GM23338 (cell line): ENCODE measurements around the gene KCNQ1OT1. TPM values are rescaled to one million over a fixed set of nuclear protein-coding genes. Genes with fewer than 3 reads are reported as not detected.

Experiments
- ATAC-seq: fragments of 200-7000 bp; cut with Tn5 transposase; 3 replicates; pipeline ENCODE4 v1.9.1; 2020
- DNase-seq: peaks from one replicate; pipeline ENCODE4 v3.0.0-alpha.2; 2015; ENCODE audit warnings: low spot score
- H2AFZ ChIP-seq: fragments of 200-600 bp; sonication (generic); 2 replicates; pipeline ENCODE4 v1.8.0; 2016; ENCODE audit warnings: antibody characterized with exemption, mild to moderate bottlenecking, moderate library complexity
- H3F3A ChIP-seq: fragments of 200-600 bp; sonication (generic); replicated peaks from 2 replicates; pipeline ENCODE4 v1.8.0; 2017; ENCODE audit warnings: antibody characterized with exemption, mixed run types, low read depth
- H3K27ac ChIP-seq: fragments of 200-600 bp; sonication (generic); 2 replicates; pipeline ENCODE4 v1.6.1; 2016; ENCODE audit warnings: low read depth
- H3K27me3 ChIP-seq: fragments of 200-600 bp; sonication (generic); 2 replicates; pipeline ENCODE4 v1.8.0; 2016; ENCODE audit warnings: mild to moderate bottlenecking, mixed run types, moderate library complexity; ENCODE audit not compliant: insufficient read depth
- H3K36me3 ChIP-seq: fragments of 200-600 bp; sonication (generic); 2 replicates; pipeline ENCODE4 v1.8.0; 2016; ENCODE audit warnings: mild to moderate bottlenecking; ENCODE audit not compliant: insufficient read depth
- H3K4me1 ChIP-seq: fragments of 200-600 bp; sonication (generic); 2 replicates; pipeline ENCODE4 v1.8.0; 2016; ENCODE audit warnings: mild to moderate bottlenecking, moderate library complexity; ENCODE audit not compliant: insufficient read depth
- H3K4me2 ChIP-seq: fragments of 200-600 bp; sonication (generic); 2 replicates; pipeline ENCODE4 v1.7.1; 2017; ENCODE audit warnings: mixed run types
- H3K4me3 ChIP-seq: fragments of 200-600 bp; sonication (generic); 2 replicates; pipeline ENCODE4 v1.6.1; 2016; ENCODE audit warnings: mixed run types
- H3K79me2 ChIP-seq: fragments of 200-600 bp; sonication (generic); replicated peaks from 2 replicates; pipeline ENCODE4 v1.8.0; 2017; ENCODE audit warnings: mild to moderate bottlenecking; ENCODE audit not compliant: insufficient read depth
- H3K9me2 ChIP-seq: fragments of 200-600 bp; sonication (generic); 2 replicates; pipeline ENCODE4 v1.8.0; 2017; ENCODE audit not compliant: insufficient read depth
- H4K20me1 ChIP-seq: fragments of 200-600 bp; sonication (generic); replicated peaks from 2 replicates; pipeline ENCODE4 v1.8.0; 2017; ENCODE audit warnings: mild to moderate bottlenecking; ENCODE audit not compliant: insufficient read depth
- H3K27ac Mint-ChIP-seq: 2 replicates; pipeline ENCODE4 v1.8.0; 2020; ENCODE audit warnings: inconsistent platforms, mild to moderate bottlenecking, moderate library complexity, mixed read lengths
- H3K27me3 Mint-ChIP-seq: 3 replicates; pipeline ENCODE4 v1.8.0; 2022; ENCODE audit warnings: low read depth, mild to moderate bottlenecking, moderate library complexity, mixed read lengths, inconsistent platforms; ENCODE audit not compliant: insufficient read depth, poor library complexity
- H3K36me3 Mint-ChIP-seq: 3 replicates; pipeline ENCODE4 v1.8.0; 2021; ENCODE audit warnings: low read depth, mild to moderate bottlenecking, inconsistent platforms, moderate library complexity, mixed read lengths
- H3K4me1 Mint-ChIP-seq: 3 replicates; pipeline ENCODE4 v1.8.0; 2020; ENCODE audit warnings: mild to moderate bottlenecking, inconsistent platforms, mixed read lengths
- H3K4me3 Mint-ChIP-seq: 3 replicates; pipeline ENCODE4 v1.8.0; 2021; ENCODE audit warnings: moderate library complexity, mild to moderate bottlenecking, inconsistent platforms, mixed read lengths
- H3K9me3 Mint-ChIP-seq: 3 replicates; pipeline ENCODE4 v1.8.0; 2020; ENCODE audit warnings: moderate library complexity, mild to moderate bottlenecking, inconsistent platforms, mixed read lengths
- CREB1 ChIP-seq: fragments of 250-450 bp; sonication (Bioruptor Pico); IDR thresholded peaks from 2 replicates; pipeline ENCODE4 v1.5.0; 2020; ENCODE audit warnings: low read depth, mild to moderate bottlenecking, moderate library complexity
- EZH2 ChIP-seq: fragments of 200-600 bp; sonication (generic); IDR thresholded peaks from one replicate; pipeline ENCODE4 v1.8.0; 2017; ENCODE audit warnings: antibody characterized with exemption, mild to moderate bottlenecking, low read depth; ENCODE audit not compliant: unreplicated experiment
- JUNB ChIP-seq: IDR thresholded peaks from one replicate; pipeline ENCODE4 v1.6.1; 2016; ENCODE audit warnings: antibody characterized with exemption; ENCODE audit not compliant: unreplicated experiment
- NANOG ChIP-seq: IDR thresholded peaks from 2 replicates; pipeline ENCODE4 v1.6.1; 2016; ENCODE audit warnings: antibody characterized with exemption, borderline replicate concordance
- POLR2AphosphoS5 ChIP-seq: IDR thresholded peaks from 2 replicates; pipeline ENCODE4 v1.6.1; 2016; ENCODE audit warnings: antibody characterized with exemption, low read depth
- STAT1 ChIP-seq: IDR thresholded peaks from one replicate; pipeline ENCODE4 v1.6.1; 2016; ENCODE audit warnings: antibody characterized with exemption; ENCODE audit not compliant: unreplicated experiment
- ZNF114 ChIP-seq: fragments of 250-450 bp; sonication (Bioruptor Pico); IDR thresholded peaks from 2 replicates; pipeline ENCODE4 v1.5.0; 2020; ENCODE audit warnings: mild to moderate bottlenecking, moderate library complexity
- ZNF331 ChIP-seq: fragments of 250-450 bp; sonication (Bioruptor Pico); IDR thresholded peaks from 2 replicates; pipeline ENCODE4 v1.5.0; 2020; ENCODE audit warnings: low read depth, mild to moderate bottlenecking, moderate library complexity
- polyA plus RNA-seq: library from polyadenylated mRNA; unstranded; fragments of >200 nt; fragmentation: Nextera tagmentation; extraction: Ambion mirVana; gene quantifications from 2 replicates; pipeline ENCODE4 v1.2.1, GENCODE V29; 2016
- total RNA-seq: library from RNA; depleted of rRNA; stranded (reverse); fragments of >200 nt; shearing (Covaris generic); gene quantifications from 2 replicates; pipeline ENCODE4 v1.2.3, GENCODE V29; 2014
- TF ChIP-seq, protein P1 (sequence below): fragments of 250-450 bp; sonication (Bioruptor Pico); IDR thresholded peaks from 2 replicates; pipeline ENCODE4 v1.5.0; 2020; ENCODE audit warnings: mild to moderate bottlenecking, moderate library complexity
- TF ChIP-seq, protein P2 (sequence below), 2 experiments: fragments of 200-600 bp in 1 of 2; sonication (generic) in 1 of 2; conservative IDR thresholded peaks; 2 replicates each; pipeline versions ENCODE4 v1.5.1 to v1.6.1; 2016 to 2017; ENCODE audit warnings: antibody characterized with exemption in 2 of 2, low read depth in 2 of 2, mild to moderate bottlenecking in 2 of 2, moderate library complexity in 1 of 2

KCNQ1OT1 gene
- total and polyA plus RNA-seq, 2 experiments from 2014 or later: 1.5 to 4.2 TPM

- DNase-seq (no peak), ATAC-seq (no peak)
- peaks cover 79% of the 10 kb centered on the region for H3K79me2 ChIP-seq
- H4K20me1 ChIP-seq: peaks cover 10% of the 10 kb centered on the region
- peak overlapping the region; percentile 55; the same call in 1 of the 3 replicates for H3K4me3 Mint-ChIP-seq
- H3K27me3 Mint-ChIP-seq: peaks cover 27% of the 10 kb centered on the region
- H3K9me3 Mint-ChIP-seq: peaks cover 11% of the 10 kb centered on the region
- H3K4me1 Mint-ChIP-seq: peaks cover 78% of the 10 kb centered on the region
- peak overlapping the region; percentile 82 for H3K4me2 ChIP-seq
- H3K27ac ChIP-seq: no peak overlapping the region
- TF ChIP-seq, protein P1, sequence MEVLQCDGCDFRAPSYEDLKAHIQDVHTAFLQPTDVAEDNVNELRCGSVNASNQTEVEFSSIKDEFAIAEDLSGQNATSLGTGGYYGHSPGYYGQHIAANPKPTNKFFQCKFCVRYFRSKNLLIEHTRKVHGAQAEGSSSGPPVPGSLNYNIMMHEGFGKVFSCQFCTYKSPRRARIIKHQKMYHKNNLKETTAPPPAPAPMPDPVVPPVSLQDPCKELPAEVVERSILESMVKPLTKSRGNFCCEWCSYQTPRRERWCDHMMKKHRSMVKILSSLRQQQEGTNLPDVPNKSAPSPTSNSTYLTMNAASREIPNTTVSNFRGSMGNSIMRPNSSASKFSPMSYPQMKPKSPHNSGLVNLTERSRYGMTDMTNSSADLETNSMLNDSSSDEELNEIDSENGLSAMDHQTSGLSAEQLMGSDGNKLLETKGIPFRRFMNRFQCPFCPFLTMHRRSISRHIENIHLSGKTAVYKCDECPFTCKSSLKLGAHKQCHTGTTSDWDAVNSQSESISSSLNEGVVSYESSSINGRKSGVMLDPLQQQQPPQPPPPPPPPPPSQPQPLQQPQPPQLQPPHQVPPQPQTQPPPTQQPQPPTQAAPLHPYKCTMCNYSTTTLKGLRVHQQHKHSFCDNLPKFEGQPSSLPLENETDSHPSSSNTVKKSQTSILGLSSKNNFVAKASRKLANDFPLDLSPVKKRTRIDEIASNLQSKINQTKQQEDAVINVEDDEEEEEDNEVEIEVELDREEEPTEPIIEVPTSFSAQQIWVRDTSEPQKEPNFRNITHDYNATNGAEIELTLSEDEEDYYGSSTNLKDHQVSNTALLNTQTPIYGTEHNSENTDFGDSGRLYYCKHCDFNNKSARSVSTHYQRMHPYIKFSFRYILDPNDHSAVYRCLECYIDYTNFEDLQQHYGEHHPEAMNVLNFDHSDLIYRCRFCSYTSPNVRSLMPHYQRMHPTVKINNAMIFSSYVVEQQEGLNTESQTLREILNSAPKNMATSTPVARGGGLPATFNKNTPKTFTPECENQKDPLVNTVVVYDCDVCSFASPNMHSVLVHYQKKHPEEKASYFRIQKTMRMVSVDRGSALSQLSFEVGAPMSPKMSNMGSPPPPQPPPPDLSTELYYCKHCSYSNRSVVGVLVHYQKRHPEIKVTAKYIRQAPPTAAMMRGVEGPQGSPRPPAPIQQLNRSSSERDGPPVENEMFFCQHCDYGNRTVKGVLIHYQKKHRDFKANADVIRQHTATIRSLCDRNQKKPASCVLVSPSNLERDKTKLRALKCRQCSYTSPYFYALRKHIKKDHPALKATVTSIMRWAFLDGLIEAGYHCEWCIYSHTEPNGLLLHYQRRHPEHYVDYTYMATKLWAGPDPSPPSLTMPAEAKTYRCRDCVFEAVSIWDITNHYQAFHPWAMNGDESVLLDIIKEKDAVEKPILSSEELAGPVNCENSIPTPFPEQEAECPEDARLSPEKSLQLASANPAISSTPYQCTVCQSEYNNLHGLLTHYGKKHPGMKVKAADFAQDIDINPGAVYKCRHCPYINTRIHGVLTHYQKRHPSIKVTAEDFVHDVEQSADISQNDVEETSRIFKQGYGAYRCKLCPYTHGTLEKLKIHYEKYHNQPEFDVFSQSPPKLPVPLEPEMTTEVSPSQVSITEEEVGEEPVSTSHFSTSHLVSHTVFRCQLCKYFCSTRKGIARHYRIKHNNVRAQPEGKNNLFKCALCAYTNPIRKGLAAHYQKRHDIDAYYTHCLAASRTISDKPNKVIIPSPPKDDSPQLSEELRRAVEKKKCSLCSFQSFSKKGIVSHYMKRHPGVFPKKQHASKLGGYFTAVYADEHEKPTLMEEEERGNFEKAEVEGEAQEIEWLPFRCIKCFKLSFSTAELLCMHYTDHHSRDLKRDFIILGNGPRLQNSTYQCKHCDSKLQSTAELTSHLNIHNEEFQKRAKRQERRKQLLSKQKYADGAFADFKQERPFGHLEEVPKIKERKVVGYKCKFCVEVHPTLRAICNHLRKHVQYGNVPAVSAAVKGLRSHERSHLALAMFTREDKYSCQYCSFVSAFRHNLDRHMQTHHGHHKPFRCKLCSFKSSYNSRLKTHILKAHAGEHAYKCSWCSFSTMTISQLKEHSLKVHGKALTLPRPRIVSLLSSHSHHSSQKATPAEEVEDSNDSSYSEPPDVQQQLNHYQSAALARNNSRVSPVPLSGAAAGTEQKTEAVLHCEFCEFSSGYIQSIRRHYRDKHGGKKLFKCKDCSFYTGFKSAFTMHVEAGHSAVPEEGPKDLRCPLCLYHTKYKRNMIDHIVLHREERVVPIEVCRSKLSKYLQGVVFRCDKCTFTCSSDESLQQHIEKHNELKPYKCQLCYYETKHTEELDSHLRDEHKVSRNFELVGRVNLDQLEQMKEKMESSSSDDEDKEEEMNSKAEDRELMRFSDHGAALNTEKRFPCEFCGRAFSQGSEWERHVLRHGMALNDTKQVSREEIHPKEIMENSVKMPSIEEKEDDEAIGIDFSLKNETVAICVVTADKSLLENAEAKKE (CRISPR knock-in tag): no peak
- TF ChIP-seq POLR2AphosphoS5 (no peak), EZH2 (no peak), ZNF331 (CRISPR knock-in tag) (no peak), NANOG (no peak), STAT1 (no peak), ZNF114 (CRISPR knock-in tag) (no peak), JUNB (no peak), CREB1 (CRISPR knock-in tag) (no peak)
- TF ChIP-seq, protein P2, sequence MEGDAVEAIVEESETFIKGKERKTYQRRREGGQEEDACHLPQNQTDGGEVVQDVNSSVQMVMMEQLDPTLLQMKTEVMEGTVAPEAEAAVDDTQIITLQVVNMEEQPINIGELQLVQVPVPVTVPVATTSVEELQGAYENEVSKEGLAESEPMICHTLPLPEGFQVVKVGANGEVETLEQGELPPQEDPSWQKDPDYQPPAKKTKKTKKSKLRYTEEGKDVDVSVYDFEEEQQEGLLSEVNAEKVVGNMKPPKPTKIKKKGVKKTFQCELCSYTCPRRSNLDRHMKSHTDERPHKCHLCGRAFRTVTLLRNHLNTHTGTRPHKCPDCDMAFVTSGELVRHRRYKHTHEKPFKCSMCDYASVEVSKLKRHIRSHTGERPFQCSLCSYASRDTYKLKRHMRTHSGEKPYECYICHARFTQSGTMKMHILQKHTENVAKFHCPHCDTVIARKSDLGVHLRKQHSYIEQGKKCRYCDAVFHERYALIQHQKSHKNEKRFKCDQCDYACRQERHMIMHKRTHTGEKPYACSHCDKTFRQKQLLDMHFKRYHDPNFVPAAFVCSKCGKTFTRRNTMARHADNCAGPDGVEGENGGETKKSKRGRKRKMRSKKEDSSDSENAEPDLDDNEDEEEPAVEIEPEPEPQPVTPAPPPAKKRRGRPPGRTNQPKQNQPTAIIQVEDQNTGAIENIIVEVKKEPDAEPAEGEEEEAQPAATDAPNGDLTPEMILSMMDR (conservative IDR thresholded peaks at IDR 0.05; ENCODE audit: low read depth in 2 of 2): no peak
- peaks cover 71% of the 10 kb centered on the region for H3K4me1 ChIP-seq
- H3K36me3 ChIP-seq: no peaks in the 10 kb centered on the region
- 0 out of 2 replicates have a peak, but pooled peaks cover 4% of the 10 kb centered on the region for H3K27me3 ChIP-seq
- peak overlapping the region; percentile 38; the same call in 1 of the 2 replicates for H3K4me3 ChIP-seq
- no peaks in the 10 kb centered on the region for H3K9me2 ChIP-seq
- H3K36me3 Mint-ChIP-seq: peaks cover 36% of the 10 kb centered on the region
- no peak overlapping the region for H2AFZ ChIP-seq
- H3F3A ChIP-seq: peaks cover 13% of the 10 kb centered on the region
- H3K27ac Mint-ChIP-seq: peak overlapping the region; percentile 11
Observed at GRCh38 chr11:2694995-2695939, 4.5 kb downstream of the KCNQ1OT1 start.
